OCI-LY7 (cell line): ENCODE data around the gene CDCA4. TPM values are rescaled to one million over a fixed set of nuclear protein-coding genes. Genes with fewer than 3 reads are reported as not detected.

Experiments used
- BruUV-seq: library from RNA; stranded (reverse); fragments of 400-500 nt; replicated peaks from 2 replicates; lab custom pipeline; 2021; lab: Mats Ljungman, UMichigan
- CTCF ChIA-PET: fragments of 300-600 bp; sonication (Branson Sonifier 250); formaldehyde crosslinking; loops from one replicate; lab custom pipeline; 2022; ENCODE audit warnings: antibody characterized with exemption; ENCODE audit not compliant: unreplicated experiment; lab: Charles Lee
- POLR2A ChIA-PET: fragments of 300-600 bp; sonication (Branson Sonifier 250); formaldehyde crosslinking; loops from one replicate; lab custom pipeline; 2022; ENCODE audit warnings: antibody characterized with exemption; lab: Charles Lee
- DNase-seq: peaks from one replicate; pipeline ENCODE4 v3.0.0-alpha.2; 2015; ENCODE audit warnings: low spot score
- H2AFZ ChIP-seq: fragments of 200-600 bp; sonication (generic), shearing (Covaris generic); 2 replicates; pipeline ENCODE4 v1.6.1; 2014; ENCODE audit warnings: mild to moderate bottlenecking, antibody characterized with exemption, low read length, moderate library complexity
- H3K27ac ChIP-seq: fragments of 200-600 bp; sonication (generic); 2 replicates; pipeline ENCODE4 v1.5.1; 2014; ENCODE audit warnings: mixed run types, low read depth, mild to moderate bottlenecking, moderate library complexity, low read length, inconsistent platforms; ENCODE audit not compliant: poor library complexity, severe bottlenecking
- H3K36me3 ChIP-seq: fragments of 200-600 bp; sonication (generic); 2 replicates; pipeline ENCODE4 v1.6.1; 2014; ENCODE audit warnings: mild to moderate bottlenecking, antibody characterized with exemption, low read length, moderate library complexity, mixed read lengths; ENCODE audit not compliant: insufficient read depth
- H3K4me1 ChIP-seq: fragments of 200-600 bp; sonication (generic); 2 replicates; pipeline ENCODE4 v1.5.1; 2014; ENCODE audit warnings: mild to moderate bottlenecking, low read length; ENCODE audit not compliant: insufficient read depth, poor library complexity, severe bottlenecking
- H3K4me2 ChIP-seq: fragments of 200-600 bp; sonication (generic); 2 replicates; pipeline ENCODE4 v1.6.1; 2014; ENCODE audit warnings: mild to moderate bottlenecking, low read length
- H3K4me3 ChIP-seq: fragments of 200-600 bp; sonication (generic); 2 replicates; pipeline ENCODE4 v1.5.1; 2014; ENCODE audit warnings: mild to moderate bottlenecking, low read depth, low read length; ENCODE audit not compliant: poor library complexity, severe bottlenecking
- H3K79me2 ChIP-seq: fragments of 200-600 bp; sonication (generic); 2 replicates; pipeline ENCODE4 v1.6.1; 2016; ENCODE audit warnings: low read depth, mild to moderate bottlenecking, low read length, moderate library complexity, mixed read lengths; ENCODE audit not compliant: insufficient read depth
- H3K9me2 ChIP-seq: fragments of 200-600 bp; sonication (generic); 2 replicates; pipeline ENCODE4 v1.6.1; 2016; ENCODE audit warnings: mild to moderate bottlenecking, low read length, mixed read lengths; ENCODE audit not compliant: insufficient read depth
- H3K9me3 ChIP-seq: fragments of 200-600 bp; sonication (generic); 2 replicates; pipeline ENCODE4 v1.6.1; 2014; ENCODE audit warnings: mild to moderate bottlenecking, mixed run types, low read length, mixed read lengths
- H4K20me1 ChIP-seq: fragments of 200-600 bp; sonication (generic); 2 replicates; pipeline ENCODE4 v1.6.1; 2014; ENCODE audit warnings: mild to moderate bottlenecking, antibody characterized with exemption, low read length, moderate library complexity, mixed read lengths; ENCODE audit not compliant: insufficient read depth
- EZH2phosphoT487 ChIP-seq: fragments of 200-600 bp; sonication (generic); IDR thresholded peaks from 2 replicates; pipeline ENCODE4 v1.6.1; 2018; ENCODE audit warnings: low read depth, borderline replicate concordance, mild to moderate bottlenecking, mixed run types, antibody characterized with exemption, low read length, moderate library complexity, mixed read lengths
- intact Hi-C: fragments of 100-400 bp; cut with micrococcal nuclease; formaldehyde crosslinking; loops from one replicate; pipeline ENCODE4 v1.10.0; 2022; ENCODE audit not compliant: unreplicated experiment
- total RNA-seq, 2 experiments: library from RNA; depleted of rRNA in 1 of 2; stranded (reverse); fragments of >200 nt in 1 of 2; shearing (Covaris generic) in 1 of 2; gene quantifications; 2 replicates each; pipeline ENCODE4 v1.2.3, GENCODE V29; 2014 to 2022
- TF ChIP-seq, protein P1 (sequence below): fragments of 200-600 bp; sonication (generic); conservative IDR thresholded peaks from 2 replicates; pipeline ENCODE4 v1.5.1; 2014; ENCODE audit warnings: mild to moderate bottlenecking, antibody characterized with exemption, low read length, moderate library complexity, mixed read lengths

CDCA4 gene
- total RNA-seq, 2 experiments from 2014 or later: 74.0 to 109 TPM

DNA sequence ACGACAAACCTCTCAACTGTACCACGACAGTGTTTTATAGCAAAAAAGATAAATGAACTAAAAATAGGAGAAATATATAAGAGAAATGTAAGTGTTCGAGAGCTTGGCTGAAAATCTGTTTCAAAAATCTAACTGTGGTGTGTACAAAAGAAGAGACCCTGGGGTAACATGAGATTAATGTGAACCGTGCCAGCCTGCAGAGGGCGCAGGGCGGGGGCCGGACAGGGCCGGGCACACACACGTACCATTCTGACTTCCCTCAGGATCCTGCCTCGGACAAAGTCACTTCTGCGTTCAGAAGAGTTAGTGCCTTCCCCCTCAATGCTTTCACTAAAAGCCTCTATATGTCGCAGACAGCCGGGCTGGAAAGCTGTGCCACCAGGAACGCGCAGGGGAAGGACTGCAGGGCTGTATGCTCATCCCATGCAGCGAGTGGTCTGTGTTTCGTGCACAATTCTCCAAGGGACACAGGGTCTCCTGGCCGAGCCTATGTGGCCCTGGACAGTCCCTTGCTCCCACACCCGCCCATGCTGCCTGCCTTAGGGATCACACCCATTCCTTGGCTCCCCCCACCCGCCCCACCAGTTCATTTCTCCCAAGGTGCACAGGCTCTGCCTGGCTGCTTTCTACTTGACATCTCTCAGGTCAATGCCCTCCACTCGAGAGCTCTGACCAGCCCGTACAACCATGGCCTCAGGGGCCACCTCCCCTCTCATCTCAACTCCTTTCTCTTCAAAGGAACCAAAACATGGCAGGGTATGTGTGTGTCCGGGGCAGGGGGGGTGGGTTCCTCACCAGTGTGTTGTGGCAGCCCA is 8.5 kb downstream of the CDCA4 start:
- CTCF ChIA-PET: interaction anchor here (0.6 kb wide), 1 partner anchor 1384 kb away, joined by 3 read pairs; the partner anchor contains the start of gene KLC1
- intact Hi-C loops: no loop called here

DNA sequence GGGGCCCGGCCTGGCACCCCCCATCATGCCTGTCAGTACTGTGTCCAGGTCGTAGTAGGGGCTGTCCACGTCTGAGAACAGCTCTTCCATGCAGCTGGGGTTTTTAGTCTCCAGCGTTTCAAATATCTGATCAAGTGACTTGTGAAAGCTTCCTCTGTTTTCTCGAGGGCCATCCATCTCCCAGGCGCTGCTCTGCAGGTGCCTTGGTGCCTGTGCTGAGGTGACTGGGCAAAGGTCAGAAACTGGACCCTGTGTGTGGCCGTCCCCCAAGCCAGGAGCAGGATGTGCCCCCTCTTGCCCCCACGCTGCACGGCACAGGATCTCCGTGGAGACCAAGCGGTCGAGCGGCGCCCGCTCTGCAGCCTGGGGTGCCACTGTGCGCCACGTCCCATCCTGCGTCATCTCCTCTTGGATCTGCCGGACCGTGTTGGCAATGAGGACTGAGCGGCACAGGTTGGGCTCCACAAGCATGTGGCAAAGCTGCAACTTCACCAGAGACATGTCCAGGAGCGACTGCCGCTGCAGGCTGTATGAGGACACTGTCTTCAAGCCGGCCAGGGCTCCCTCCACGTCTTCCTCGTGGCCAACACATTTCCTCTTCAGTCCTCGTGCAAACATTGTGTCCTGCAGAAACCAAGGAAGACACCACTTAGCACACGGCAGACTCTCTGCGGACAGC is 9.4 kb downstream of the CDCA4 start:
- DNase-seq: no peak
- H3K4me1 ChIP-seq: peaks cover 39% of the 10 kb centered on the region
- peaks cover 97% of the 10 kb centered on the region for H3K36me3 ChIP-seq
- ChIA-PET CTCF (no interaction called here), POLR2A (interaction anchor here (0.6 to 1.1 kb wide), 2 partner anchors 9 to 12 kb away, joined by 3 read pairs; partner anchors contain the start of gene CDCA4)
- no peaks in the 10 kb centered on the region for H3K9me3 ChIP-seq
- no TSS peak for BruUV-seq
- TF ChIP-seq, protein P1, sequence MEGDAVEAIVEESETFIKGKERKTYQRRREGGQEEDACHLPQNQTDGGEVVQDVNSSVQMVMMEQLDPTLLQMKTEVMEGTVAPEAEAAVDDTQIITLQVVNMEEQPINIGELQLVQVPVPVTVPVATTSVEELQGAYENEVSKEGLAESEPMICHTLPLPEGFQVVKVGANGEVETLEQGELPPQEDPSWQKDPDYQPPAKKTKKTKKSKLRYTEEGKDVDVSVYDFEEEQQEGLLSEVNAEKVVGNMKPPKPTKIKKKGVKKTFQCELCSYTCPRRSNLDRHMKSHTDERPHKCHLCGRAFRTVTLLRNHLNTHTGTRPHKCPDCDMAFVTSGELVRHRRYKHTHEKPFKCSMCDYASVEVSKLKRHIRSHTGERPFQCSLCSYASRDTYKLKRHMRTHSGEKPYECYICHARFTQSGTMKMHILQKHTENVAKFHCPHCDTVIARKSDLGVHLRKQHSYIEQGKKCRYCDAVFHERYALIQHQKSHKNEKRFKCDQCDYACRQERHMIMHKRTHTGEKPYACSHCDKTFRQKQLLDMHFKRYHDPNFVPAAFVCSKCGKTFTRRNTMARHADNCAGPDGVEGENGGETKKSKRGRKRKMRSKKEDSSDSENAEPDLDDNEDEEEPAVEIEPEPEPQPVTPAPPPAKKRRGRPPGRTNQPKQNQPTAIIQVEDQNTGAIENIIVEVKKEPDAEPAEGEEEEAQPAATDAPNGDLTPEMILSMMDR: no peak
- no peak for TF ChIP-seq EZH2phosphoT487
- no peak overlapping the region for H3K27ac ChIP-seq
- no peaks in the 10 kb centered on the region for H3K9me2 ChIP-seq
- H3K79me2 ChIP-seq: peaks cover 80% of the 10 kb centered on the region
- intact Hi-C loops: no loop called here
- no peak overlapping the region for H2AFZ ChIP-seq
- peaks cover 55% of the 10 kb centered on the region for H4K20me1 ChIP-seq
- no peak overlapping the region for H3K4me3 ChIP-seq
- H3K4me2 ChIP-seq: no peak overlapping the region

More for the DNA sequence above, 8.5 kb downstream of the CDCA4 start:
- peaks cover 48% of the 10 kb centered on the region for H3K4me1 ChIP-seq
- no peak for DNase-seq
- BruUV-seq: no TSS peak
- H3K9me3 ChIP-seq: no peaks in the 10 kb centered on the region
- peaks cover 97% of the 10 kb centered on the region for H3K36me3 ChIP-seq
- peaks cover 61% of the 10 kb centered on the region for H4K20me1 ChIP-seq
- H2AFZ ChIP-seq: no peak overlapping the region
- peak overlapping the region; percentile 89; the same call in 1 of the 2 replicates for H3K4me2 ChIP-seq
- H3K9me2 ChIP-seq: no peaks in the 10 kb centered on the region
- POLR2A ChIA-PET: interaction anchor here (1.1 kb wide), 1 partner anchor 8 kb away, joined by 3 read pairs; the partner anchor contains the start of gene CDCA4
- TF ChIP-seq, protein P1: peak; percentile 85
- no peak for TF ChIP-seq EZH2phosphoT487
- H3K79me2 ChIP-seq: peaks cover 89% of the 10 kb centered on the region
- H3K27ac ChIP-seq: no peak overlapping the region
- H3K4me3 ChIP-seq: no peak overlapping the region
